ENCODE measurements around the gene SRC. TPM values are rescaled to one million over a fixed set of nuclear protein-coding genes. Genes with fewer than 3 reads are reported as not detected.

The SRC gene
- total and polyA plus RNA-seq, 2 donors (not counting 3 experiments of a cell fraction or from before 2014, with no cell fraction given) = 22.6 to 29.4 TPM

GRCh38 chr20:37396416-37397075 lies 50.6 kb downstream of the SRC start:
- Histone ChIP-seq H3K4me1 (ENCODE audit: control insufficient read depth, extremely low read depth, insufficient read depth, low read length) (peaks cover 13% of the 10 kb centered on the region), H3K4me2 (ENCODE audit: insufficient read depth, low read length) (no peak overlapping the region), H3K9me3 (replicated peaks; ENCODE audit: control insufficient read depth, insufficient read depth, low read length) (no peaks in the 10 kb centered on the region), H4K20me1 (replicated peaks; ENCODE audit: control insufficient read depth, extremely low read depth, insufficient read depth, low read length) (no peaks in the 10 kb centered on the region), H3K36me3 (ENCODE audit: control insufficient read depth in 2 of 2, extremely low read depth in 1 of 2, insufficient read depth in 2 of 2, low read length in 2 of 2) (peaks cover 0 to 13% of the 10 kb centered on the region in 2 experiments), H3K4me3 (replicated peaks in 1 of 3; ENCODE audit: insufficient read depth in 1 of 3, low read depth in 1 of 3, low read length in 3 of 3) (no peak overlapping the region), H2AFZ (ENCODE audit: low read depth, low read length) (no peak overlapping the region), H3K9me1 (replicated peaks; ENCODE audit: control insufficient read depth, extremely low read depth, insufficient read depth, low read length) (no peaks in the 10 kb centered on the region), H3K27ac (ENCODE audit: insufficient read depth, low read depth, low read length) (no peak overlapping the region), H3K27me3 (ENCODE audit: control insufficient read depth in 2 of 2, insufficient read depth in 2 of 2, low read length in 2 of 2) (no peaks in the 10 kb centered on the region), H3K79me2 (ENCODE audit: control insufficient read depth, insufficient read depth, low read length) (no peaks in the 10 kb centered on the region), H3K9ac (replicated peaks; ENCODE audit: extremely low read depth, insufficient read depth, low read length) (no peak overlapping the region)
- TF ChIP-seq MYC (IDR thresholded peaks at IDR 0.05; ENCODE audit: low read depth, low read length) = no peak
- no peak for TF ChIP-seq FOS (IDR thresholded peaks at IDR 0.05; ENCODE audit: borderline replicate concordance, insufficient read depth, low read length)
- TF ChIP-seq EZH2 (IDR thresholded peaks at IDR 0.05; ENCODE audit: borderline replicate concordance, low read depth, low read length, severe bottlenecking) = no peak
- no peak for TF ChIP-seq MAX (IDR thresholded peaks at IDR 0.05; ENCODE audit: insufficient read depth, insufficient read length)
- TF ChIP-seq JUN (IDR thresholded peaks at IDR 0.05; ENCODE audit: borderline replicate concordance, insufficient read depth, insufficient read length, low read depth) = no peak
- TF ChIP-seq GATA2 (IDR thresholded peaks at IDR 0.05; ENCODE audit: insufficient read depth, insufficient read length, low read depth, low read length) = no peak
- no peak for TF ChIP-seq POLR2AphosphoS5 (IDR thresholded peaks at IDR 0.05; ENCODE audit: insufficient read depth, low read depth, low read length)
- no peak for TF ChIP-seq POLR2A (IDR thresholded peaks at IDR 0.05; ENCODE audit: low read depth, low read length)
- TF ChIP-seq, protein P1, sequence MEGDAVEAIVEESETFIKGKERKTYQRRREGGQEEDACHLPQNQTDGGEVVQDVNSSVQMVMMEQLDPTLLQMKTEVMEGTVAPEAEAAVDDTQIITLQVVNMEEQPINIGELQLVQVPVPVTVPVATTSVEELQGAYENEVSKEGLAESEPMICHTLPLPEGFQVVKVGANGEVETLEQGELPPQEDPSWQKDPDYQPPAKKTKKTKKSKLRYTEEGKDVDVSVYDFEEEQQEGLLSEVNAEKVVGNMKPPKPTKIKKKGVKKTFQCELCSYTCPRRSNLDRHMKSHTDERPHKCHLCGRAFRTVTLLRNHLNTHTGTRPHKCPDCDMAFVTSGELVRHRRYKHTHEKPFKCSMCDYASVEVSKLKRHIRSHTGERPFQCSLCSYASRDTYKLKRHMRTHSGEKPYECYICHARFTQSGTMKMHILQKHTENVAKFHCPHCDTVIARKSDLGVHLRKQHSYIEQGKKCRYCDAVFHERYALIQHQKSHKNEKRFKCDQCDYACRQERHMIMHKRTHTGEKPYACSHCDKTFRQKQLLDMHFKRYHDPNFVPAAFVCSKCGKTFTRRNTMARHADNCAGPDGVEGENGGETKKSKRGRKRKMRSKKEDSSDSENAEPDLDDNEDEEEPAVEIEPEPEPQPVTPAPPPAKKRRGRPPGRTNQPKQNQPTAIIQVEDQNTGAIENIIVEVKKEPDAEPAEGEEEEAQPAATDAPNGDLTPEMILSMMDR (IDR thresholded peaks at IDR 0.05; ENCODE audit: extremely low read depth in 1 of 2, insufficient read depth in 1 of 2, low read depth in 1 of 2, low read length in 2 of 2) = no peak
- FAIRE-seq = no peak
- BruUV-seq (replicated peaks) = no TSS peak
- dilution Hi-C loops (cut with MboI; ENCODE audit: extremely low pct_ligation_motif_present, low sequenced_read_pairs) (loop anchor here (10.0 kb wide), 1 partner anchor 118 kb away; no protein-coding TSS in a partner anchor), intact Hi-C loops (cut with micrococcal nuclease) (no loop called here)
- POLR2A ChIA-PET = no interaction called here
- CTCF ChIA-PET = interaction anchor here (1.6 kb wide), 1 partner anchor 17 kb away, joined by 5 read pairs; no protein-coding TSS in a partner anchor
- DNase-seq (ENCODE audit: low read depth, low spot score) = no peak

Measured in endothelial cell of umbilical vein (primary cell).